Activated T-helper 9 cell treated with anti-CD3 and anti-CD28 coated beads, Interleukin-2, amount 50 U/mL, for 16 hours (primary cell): ENCODE data around the gene GRM7.
"Not testable (repeated sequence)": the region's sequence is repeated elsewhere in the genome, so short reads cannot be mapped to it uniquely, and the experiment has no call there.

Experiments
- DNase-seq: peaks from one replicate; pipeline ENCODE4 v3.0.0-alpha.2; 2020; ENCODE audit warnings: low read depth

GRM7 gene

DNA sequence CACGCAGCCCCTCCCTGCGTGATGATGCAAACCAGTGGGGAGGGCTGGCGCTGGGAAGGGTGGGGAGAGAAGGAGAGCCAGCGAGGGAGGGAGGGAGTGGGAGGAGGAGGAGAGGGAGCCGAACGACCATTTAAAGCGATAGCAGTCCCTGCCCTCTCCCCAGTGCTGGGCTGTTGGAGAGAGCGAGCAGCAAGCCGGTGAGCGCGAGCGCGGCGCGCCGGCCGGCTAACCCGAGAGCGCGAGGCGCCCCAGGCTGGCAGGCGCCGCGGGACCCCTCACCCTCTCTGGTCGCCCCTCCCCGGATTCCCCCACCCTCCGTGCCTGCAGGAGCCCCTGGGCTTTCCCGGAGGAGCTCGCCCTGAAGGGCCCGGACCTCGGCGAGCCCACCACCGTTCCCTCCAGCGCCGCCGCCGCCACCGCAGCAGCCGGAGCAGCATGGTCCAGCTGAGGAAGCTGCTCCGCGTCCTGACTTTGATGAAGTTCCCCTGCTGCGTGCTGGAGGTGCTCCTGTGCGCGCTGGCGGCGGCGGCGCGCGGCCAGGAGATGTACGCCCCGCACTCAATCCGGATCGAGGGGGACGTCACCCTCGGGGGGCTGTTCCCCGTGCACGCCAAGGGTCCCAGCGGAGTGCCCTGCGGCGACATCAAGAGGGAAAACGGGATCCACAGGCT is at the start of gene GRM7:
TSS of gene GRM7 (plus strand) at position 162 of the 671 bp plus-strand sequence.
- DNase-seq = no peak

DNA sequence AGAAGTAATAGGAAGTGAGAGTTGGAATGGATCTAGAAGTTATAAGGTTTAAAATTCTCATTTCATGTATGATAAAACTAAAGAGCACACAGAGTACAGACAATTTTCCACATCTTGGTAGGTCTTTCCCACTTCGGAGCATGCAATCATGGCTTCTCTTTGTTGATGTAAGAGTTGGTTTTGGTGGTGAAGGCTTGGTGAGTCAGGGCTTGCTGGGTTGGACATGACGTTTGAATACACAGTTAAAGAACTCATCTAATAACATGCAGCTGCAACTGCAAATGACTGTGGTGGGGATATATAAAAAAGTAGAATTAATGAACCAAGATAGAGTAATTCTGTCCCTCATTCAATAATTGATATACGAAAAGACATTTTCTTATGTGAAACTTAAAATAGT is 39.5 kb upstream of the GRM7 start:
- DNase-seq = no peak

DNA sequence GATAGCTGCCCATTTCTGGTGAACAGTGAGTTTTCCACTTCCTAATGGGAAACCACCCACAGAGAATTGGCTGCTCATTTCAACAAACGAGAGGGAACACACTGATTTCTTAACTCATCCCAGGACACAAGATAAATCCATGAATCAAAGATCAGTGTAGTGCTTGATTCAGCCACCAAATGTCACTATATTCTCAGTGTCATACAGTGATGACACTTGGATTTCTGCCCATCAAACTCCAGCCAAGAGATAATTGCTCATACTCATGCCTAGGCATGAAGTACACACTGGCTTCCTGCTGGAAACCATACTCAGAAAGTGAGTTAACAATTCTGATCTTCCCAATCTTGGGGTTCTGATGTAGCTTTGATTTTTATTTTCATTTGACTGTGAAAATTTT is 35.4 kb upstream of the GRM7 start:
- DNase-seq = no peak

DNA sequence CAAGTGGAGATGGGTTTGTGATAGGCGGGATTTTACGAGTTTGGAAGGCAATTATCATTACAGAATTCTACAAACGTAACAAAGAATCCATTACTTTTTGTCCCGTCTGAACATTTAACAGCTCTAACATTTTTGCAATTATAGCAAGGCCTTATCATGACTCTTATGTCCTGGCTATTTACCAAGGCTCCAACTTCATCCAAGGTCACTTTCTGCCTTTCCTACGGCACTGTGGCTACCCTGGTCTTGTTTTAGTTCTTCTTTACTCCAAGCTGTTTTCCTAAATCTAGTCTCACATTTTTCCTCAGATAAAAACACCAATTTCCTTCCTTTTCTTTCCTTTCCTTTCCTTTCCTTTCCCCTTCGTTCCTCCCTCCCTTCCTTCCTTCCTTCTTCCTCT is 33.5 kb upstream of the GRM7 start:
- DNase-seq = no peak

DNA sequence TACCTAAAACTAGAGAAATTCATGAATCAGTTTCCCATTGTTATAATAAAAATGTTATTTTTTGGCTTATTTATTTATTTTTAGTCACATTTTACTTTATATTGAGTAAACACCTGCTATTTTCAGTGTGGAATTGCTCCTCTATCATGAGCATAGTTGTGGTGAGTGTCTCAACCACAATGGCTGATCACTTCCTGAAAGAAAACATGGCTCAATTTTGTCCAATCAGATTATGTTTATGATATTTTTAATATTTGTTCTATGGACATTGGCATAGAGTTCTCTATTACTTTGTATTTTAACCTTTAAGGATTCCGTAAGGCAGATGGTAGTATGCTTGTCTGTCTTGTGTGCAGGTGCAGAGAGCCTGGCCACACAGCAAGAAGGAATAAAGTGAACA is 16.2 kb upstream of the GRM7 start:
- DNase-seq = no peak

DNA sequence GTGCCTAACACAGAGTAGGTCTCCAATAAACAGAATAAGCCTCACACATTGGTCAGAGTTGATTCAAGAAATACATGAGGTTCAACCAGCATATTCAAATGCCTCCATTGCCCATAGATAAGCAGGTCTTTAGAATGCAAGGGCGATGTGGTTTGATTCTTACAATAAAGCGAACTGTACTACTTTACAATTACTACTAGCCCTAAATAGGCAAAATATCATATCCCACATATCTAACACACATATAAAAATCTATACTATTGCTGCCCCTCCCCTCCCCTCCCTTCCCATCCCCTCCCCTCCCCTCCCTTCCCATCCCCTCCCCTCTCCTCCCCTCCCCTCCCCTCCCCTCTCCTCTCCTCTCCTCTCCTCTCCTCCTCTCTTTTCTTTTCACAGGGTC is 6.7 kb upstream of the GRM7 start:
- no peak for DNase-seq

DNA sequence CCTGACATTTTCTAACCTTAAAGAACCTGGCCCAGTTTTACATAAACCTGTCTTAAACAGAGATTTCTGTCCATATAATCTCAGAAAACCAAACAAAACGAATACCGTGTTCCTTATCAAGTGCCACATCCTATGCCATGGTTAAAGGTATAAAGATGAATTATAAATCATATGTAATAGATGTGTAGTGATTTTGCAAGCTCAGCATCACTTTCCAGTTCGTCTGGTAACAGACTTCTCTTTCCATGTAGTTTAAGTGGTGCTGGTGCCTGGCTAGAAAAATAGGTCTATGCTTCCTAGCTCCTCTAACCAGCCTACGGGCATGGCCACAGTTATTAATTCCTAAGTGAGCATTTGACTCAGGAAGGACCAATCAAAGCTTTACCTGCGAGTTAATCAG is 3.4 kb upstream of the GRM7 start:
- no peak for DNase-seq

DNA sequence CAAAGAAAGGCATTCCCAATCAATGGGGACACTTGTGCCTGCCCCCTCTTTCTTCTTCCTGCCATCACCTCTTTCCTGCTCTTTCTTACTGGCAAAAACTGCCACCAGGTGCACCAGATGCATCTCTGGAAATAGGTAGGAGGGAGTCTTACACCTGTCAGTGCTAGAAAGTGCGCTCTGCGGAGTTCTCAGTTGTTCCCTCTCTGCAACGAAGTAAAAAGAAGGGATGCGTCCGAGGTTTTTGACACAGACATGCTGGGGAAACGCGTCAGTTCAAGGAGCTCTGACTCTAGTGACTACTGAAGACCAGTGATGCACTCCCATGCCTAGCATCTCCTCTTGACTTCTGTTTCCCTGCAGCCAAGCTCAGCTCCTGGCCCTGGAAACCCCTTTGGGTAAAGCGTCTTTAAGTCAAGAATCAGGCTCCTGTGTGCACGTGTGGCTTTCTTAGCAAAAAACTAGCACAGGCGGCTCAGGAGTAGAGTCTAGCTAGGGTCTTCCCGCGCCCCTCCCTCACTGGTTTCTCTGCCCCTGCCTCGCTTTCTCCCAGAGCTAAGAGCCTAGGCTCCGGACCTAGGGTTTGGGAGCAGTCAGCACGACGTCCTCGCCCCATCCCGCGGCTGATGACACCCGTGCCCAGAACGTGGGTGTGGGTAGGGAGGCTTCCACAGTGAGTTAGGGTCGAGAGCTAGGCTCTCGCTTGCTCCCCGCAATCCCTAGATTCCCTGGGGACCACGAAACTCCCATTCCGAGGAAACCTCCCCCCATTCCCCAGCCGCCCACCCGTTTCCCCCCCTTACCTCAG is 564 bp upstream of the GRM7 start:
- no peak for DNase-seq

DNA sequence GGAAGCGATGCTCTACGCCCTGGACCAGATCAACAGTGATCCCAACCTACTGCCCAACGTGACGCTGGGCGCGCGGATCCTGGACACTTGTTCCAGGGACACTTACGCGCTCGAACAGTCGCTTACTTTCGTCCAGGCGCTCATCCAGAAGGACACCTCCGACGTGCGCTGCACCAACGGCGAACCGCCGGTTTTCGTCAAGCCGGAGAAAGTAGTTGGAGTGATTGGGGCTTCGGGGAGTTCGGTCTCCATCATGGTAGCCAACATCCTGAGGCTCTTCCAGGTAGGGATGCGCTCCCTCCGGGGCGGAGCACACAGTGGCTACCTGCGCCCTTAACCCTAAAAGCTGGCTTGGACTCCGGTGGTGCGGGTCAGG is 698 bp downstream of the GRM7 start:
- DNase-seq = no peak

DNA sequence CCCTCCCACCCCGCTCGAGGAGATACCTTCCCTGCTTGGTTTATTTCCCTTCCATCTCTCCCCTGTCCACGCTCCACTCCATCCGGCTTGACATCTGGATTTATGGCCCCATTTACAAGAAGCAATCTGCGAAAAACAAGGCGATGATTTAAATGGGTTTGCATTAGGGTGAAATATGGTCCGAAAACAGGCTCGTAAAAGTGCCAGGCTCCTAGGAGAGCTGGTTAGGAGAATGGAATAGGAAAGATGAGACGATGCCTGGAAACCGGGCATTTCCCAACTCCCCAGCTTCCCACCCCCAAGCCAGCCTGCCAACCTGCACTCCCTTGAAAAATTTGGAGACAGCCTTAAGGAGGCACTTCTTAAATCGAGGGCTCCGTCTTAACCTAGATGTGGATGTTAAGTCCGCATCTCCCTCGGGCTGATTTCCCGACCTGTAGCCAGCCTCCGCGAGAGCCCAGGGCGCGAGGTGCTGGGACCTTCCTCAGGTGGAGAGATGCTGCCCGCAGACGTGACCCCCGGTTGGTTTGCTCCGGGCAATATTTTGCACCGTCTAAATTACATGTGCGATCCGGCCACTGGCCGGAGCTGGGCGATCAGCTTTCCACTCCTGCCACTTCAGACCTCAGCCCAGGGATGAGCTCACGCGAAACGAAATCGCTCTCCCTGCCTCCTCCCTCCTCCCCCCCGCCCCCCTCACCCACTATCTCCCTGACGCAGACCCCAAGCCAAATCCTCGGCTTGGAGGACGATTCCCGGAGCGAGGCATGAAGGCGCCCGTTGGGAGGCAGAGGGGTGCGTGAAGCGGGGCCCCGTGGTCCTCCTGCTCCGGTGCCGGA is 1.3 kb downstream of the GRM7 start:
- no peak for DNase-seq

DNA sequence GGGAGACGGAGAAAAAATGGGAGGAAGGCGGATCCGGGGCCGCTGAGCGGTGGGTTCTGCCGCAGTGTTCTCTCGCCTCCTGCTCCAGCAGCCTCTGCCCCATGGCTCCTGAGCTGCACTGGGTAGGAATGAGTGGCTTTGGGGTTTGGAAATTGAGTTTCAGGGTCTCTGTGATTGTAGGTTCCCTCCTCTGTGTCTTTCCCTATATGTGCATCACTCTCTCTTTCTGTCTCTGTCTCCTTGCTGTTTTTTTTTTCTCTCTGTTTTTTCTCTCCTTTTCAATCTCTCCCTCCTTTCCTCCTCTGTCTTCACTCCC is 1.9 kb downstream of the GRM7 start:
- no peak for DNase-seq

DNA sequence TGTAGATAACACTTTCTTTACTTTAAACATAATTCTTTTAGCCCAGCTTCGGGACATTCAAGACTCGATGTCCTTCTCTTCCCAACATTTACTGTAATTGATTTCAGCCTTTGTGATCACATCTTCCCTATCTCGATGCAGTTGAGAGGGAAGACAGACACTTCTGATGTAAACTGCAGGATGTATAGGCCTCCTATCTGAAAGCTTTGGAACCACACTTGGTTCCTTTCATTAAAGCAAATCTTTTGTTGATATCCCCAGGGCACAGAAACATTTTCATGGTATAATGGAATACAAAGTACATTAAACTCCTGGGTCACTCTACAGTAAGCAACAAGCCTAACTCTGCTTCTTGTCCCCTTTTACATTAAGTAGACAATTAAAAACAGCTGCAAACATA is 6.4 kb downstream of the GRM7 start:
- DNase-seq = no peak

DNA sequence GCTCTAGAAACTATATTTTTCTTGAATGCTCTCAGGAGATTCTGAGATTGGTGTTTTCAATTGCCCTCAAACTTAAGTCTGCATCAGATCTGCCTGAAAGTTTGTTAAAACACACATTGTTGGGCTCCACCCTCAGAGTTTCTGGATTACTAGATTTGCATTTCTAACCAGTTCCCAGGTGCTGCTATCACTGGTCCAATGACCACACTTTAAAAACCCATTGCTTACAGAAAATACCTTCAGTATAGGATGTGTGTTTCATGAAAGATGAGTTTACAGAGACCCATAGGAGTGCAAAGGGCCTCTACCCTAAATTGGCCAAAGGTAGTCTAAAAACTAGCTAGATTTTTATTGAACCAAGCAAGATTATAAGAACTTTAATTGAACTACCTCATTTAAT is 17.8 kb downstream of the GRM7 start:
- DNase-seq = no peak

DNA sequence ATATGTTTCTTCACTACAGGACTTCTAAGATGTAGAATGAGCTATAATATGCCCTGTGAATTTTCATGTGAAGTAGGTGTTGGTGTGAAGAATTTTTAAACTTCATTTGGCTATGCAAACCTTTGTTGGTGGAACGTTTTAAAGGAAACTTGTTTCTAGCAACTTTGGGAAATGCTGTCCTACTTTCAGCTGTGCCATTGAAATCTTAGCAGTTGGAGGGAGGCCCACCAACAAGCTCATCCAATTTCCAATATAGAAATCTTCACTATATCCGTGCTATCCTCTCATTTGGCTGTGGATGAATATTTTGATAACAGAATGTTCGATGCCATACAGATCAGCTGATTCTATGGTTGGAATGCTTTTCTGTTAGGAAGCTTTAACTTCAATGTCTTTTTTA is 51.3 kb downstream of the GRM7 start:
- no peak for DNase-seq

DNA sequence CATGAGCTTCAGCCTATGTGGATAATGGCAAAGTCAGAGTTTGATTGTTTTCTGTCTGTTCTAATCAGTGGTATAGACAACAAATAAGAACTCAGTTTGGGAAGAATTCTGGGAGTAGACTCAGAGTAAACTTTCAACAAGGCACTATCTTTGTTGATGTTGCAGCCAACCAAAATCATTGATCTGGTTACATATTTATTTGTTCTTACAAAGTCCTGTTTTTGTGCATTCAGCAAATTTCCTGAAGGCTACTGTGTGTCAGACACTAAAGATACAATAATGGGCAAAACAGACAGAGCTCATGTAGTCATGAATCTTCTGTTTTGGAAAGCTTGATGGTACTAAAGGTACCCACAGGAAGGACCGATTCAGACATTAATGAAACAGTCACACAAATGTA is 55.0 kb downstream of the GRM7 start:
- no peak for DNase-seq

DNA sequence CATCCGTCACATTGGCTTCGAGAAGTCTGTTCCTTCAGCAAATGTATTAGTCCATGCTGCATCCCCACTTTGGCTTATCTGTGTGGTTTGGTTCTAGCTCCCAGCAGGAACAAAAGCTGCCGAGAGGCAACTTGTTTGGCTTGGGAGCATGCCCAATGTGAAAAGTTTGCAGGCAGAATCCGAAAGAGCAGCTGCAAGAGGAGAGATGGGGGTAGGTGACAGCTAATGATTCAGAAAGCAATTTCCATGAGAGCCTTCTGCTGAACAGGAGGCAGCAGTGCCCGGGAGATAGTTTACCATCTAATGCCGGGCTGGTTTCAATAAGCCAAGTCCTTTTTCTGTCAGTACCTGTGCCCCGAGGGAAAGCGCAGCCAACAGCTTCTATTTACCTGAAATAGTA is 60.2 kb downstream of the GRM7 start:
- no peak for DNase-seq

DNA sequence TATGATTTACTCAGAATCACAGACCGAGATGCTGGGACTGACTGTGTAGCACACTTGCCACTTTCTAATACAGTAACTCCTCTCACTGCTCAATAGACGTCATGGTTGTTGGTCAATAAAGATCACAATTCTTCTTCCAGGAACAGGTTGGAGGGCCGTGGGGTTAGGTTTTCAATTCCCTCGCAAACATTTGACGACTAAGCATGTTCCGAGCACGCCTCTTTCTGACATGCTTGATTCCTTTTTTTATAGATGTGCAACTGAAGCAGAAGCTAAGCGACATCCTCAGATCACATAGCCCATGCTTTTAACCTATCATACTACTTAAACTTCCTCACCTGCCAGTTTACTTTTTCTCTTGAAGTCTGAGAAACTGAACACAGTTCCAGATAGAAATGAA is 61.0 kb downstream of the GRM7 start:
- no peak for DNase-seq

DNA sequence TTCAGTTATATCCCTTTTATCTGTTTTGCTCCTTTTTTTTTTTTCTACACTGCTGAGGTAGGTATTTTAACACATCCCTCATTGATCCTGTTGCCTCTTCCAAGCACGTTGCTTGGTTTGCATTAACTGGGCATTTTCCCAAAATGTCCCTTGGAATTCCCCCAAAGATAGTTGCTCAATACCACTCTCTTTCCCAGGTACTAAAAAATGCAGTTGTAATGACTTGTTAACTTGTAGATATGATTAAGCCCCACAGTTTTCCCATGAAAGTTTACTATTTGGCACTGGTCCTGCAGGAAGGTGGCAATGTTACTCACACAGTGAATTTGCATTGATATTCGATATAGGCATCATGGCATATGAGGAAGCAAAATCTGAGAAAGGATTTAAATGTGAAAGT is 67.1 kb downstream of the GRM7 start:
- no peak for DNase-seq

DNA sequence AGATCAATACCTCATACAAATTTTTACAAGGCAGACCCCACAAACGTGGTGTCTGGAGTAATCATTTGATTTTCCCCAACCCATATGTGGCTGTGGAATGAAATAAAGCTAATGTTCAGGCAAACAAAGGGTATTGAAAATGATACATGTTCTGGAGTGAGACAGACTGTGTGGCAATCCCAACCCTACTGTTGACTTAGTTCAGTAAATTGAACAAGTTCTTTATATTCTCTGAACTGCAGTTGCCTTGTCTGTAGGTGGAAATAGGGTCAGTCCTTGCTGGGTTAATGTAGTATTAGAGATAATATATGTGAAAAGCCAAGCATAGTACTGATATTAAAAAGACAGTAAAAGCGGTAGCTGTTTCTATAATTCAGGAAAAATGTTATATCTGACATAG is 69.0 kb downstream of the GRM7 start:
- DNase-seq = no peak

DNA sequence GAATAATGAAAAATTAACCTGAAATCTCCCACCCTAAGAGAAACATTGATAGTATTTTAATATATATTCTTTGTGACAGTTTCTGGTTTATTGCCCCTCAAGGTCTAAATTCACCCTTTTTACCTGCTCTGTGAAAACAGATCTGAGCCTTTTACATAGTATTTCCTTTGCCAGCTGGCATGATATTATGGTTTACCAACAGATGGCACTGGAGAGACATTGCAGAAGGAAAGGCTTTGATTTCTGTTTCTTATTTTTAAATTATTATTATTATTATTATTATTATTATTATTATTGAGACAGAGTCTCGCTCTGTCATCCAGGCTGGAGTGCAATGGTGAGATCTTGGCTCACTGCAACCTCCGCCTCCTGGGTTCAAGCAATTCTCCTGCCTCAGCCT is 74.5 kb downstream of the GRM7 start:
- not testable (repeated sequence) for DNase-seq

DNA sequence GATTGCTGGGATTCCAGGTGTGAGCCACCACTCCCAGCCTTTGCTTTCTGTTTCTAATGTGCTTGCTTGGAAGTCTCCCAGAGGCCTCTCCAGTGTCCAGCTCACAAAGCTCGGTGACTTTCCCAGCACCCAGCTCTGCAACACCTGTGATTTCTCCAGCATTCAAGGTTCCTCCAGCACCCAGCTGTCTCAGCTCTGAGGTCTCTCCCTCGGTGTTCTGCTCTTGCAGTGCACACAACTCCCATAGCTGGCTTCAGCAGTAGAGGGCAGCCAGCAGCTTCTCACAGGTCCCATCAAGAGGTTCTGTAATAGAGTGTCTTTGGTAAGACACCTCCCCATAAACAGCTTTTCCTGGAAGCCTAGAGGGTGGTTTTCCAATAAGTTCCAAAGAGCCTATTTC is 75.1 kb downstream of the GRM7 start:
- DNase-seq = no peak

DNA sequence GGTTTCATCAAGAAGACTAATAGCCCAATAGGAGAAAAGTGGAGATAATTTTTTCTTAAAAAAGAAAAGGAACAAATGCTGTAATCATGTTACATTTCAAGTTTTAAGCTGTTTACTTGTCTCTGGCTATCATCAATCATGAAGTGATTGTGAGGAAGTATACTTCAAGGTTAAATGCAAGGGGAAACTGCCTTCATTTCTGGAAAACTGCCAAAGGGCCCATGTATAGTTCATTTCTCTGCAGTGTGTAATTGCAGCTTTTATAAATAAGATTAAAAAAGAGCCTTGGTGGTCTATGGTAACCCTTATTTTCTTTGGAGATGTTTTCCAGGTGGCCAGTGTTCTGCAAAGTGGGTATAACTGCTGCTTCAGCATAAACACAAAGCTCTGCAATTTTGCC is 101.9 kb downstream of the GRM7 start:
- DNase-seq = no peak

DNA sequence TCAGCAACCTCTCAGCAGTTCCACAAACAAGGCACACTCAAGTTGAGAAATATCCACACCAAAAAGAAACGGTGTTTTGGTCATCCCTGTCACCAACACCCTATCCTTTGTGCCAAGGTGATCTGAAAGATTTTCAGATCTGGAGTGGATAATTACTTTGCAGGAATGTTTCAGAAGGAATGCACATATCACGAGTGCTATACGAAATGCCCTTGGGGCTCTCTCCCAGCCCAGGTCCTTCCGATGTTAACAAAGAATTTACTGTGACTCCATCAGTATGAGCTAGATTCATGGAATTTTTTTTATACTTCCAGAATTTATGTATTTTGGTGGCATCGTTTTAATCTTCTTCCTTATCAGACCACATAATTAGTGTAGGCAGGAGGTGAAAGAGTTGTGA is 105.0 kb downstream of the GRM7 start:
- DNase-seq = no peak
